Fibroblast of mammary gland (primary cell): ENCODE data around the gene PACC1.

Experiments
- DNase-seq: peaks from one replicate; pipeline ENCODE4 v3.0.0-alpha.2; 2010; ENCODE audit warnings: low read depth
- H3K4me3 ChIP-seq: 2 replicates; pipeline ENCODE4 v1.5.1; 2011; ENCODE audit warnings: low read depth, mild to moderate bottlenecking, low read length, moderate library complexity; ENCODE audit not compliant: control insufficient read depth
- CTCF ChIP-seq: conservative IDR thresholded peaks from 2 replicates; pipeline ENCODE4 v1.5.1; 2011; ENCODE audit warnings: low read depth, low read length, inconsistent platforms; ENCODE audit not compliant: control insufficient read depth, insufficient read depth

The PACC1 gene

GRCh38 chr1:212379366-212379765 is 35.3 kb downstream of the PACC1 start:
- no peak overlapping the region for H3K4me3 ChIP-seq
- DNase-seq = no peak
- no peak for TF ChIP-seq CTCF

- no peak overlapping the region for H3K4me3 ChIP-seq
- DNase-seq = no peak
- TF ChIP-seq CTCF = no peak
Measured at GRCh38 chr1:212377644-212378043, 37.0 kb downstream of the PACC1 start.

- DNase-seq = no peak
- TF ChIP-seq CTCF = no peak
Measured at GRCh38 chr1:212375986-212376385, 38.7 kb downstream of the PACC1 start.

GRCh38 chr1:212368073-212368484 is 46.6 kb downstream of the PACC1 start:
- peak; percentile 86 for DNase-seq
- TF ChIP-seq CTCF = peak; percentile 99
- no peak overlapping the region for H3K4me3 ChIP-seq

More at GRCh38 chr1:212375986-212376385, 38.7 kb downstream of the PACC1 start:
- no peak overlapping the region for H3K4me3 ChIP-seq

- H3K4me3 ChIP-seq = no peak overlapping the region
- TF ChIP-seq CTCF = no peak
- no peak for DNase-seq
Measured at GRCh38 chr1:212367474-212368072, 47.1 kb downstream of the PACC1 start.

- no peak overlapping the region for H3K4me3 ChIP-seq
- TF ChIP-seq CTCF = no peak
- DNase-seq = peak; percentile 81
Measured at GRCh38 chr1:212366901-212367300, 47.8 kb downstream of the PACC1 start.

GRCh38 chr1:212364985-212365384 is 49.7 kb downstream of the PACC1 start:
- DNase-seq = peak; percentile 12
- H3K4me3 ChIP-seq = no peak overlapping the region
- no peak for TF ChIP-seq CTCF
